ENCODE measurements around the gene DCANP1. TPM values are rescaled to one million over a fixed set of nuclear protein-coding genes. Genes with fewer than 3 reads are reported as not detected.

The DCANP1 gene
- total and polyA plus RNA-seq, 9 of the 15 experiments (the other 6 are each of a cell fraction or from before 2014, with no cell fraction given): not detected

- H3K9ac ChIP-seq (ENCODE audit: insufficient read depth in 1 of 2, low read depth in 2 of 2, low read length in 2 of 2): no peak overlapping the region
- no peaks in the 10 kb centered on the region for H3K9me3 ChIP-seq (replicated peaks; ENCODE audit: control insufficient read depth, insufficient read depth, low read depth, low read length)
- no peak for DNase-seq (ENCODE audit: extremely low read depth in 1 of 4, low spot score in 3 of 4)
- intact Hi-C loops (cut with micrococcal nuclease) (no loop called here), in situ Hi-C loops (cut with MboI) (no loop called here)
- H3K4me3 ChIP-seq: no peak overlapping the region; the same call in 1 of the 2 replicates
- WGBS (ENCODE audit: insufficient coverage, low coverage, missing lambda C conversion rate): 60% methylated on average over 4 of the region's 4 CpGs
- H3K36me3 ChIP-seq (ENCODE audit: control insufficient read depth, insufficient read depth, low read length): peaks cover 49% of the 10 kb centered on the region
- no peak overlapping the region for H3K27ac ChIP-seq (ENCODE audit: extremely low read depth, low read depth, low read length)
- peak; percentile 29 for FAIRE-seq
- peak overlapping the region; percentile 18; the same call in 1 of the 2 replicates for H3K4me2 ChIP-seq (ENCODE audit: insufficient read depth, low read length)
- H3K27me3 ChIP-seq (ENCODE audit: control insufficient read depth in 2 of 2, insufficient read depth in 2 of 2, low read length in 2 of 2): no peaks in the 10 kb centered on the region
- ChIA-PET CTCF (ENCODE audit: low intra/inter-chr PET ratio) (no interaction called here), POLR2A (interaction anchor here (0.5 to 3.0 kb wide), 6 partner anchors 7 to 57 kb away, joined by 3 to 28 read pairs (median 3); partner anchors contain the start of gene DCANP1)
- TF ChIP-seq ZBTB40 (IDR thresholded peaks at IDR 0.05): no peak
- no peak for TF ChIP-seq ZBTB40 (CRISPR knock-in tag; IDR thresholded peaks at IDR 0.05)
- no peak for TF ChIP-seq NR1H2 (CRISPR knock-in tag; IDR thresholded peaks at IDR 0.05)
- no peak for TF ChIP-seq HDGF (IDR thresholded peaks at IDR 0.05)
- TF ChIP-seq CHD1 (IDR thresholded peaks at IDR 0.05; ENCODE audit: low read length): no peak
- no peak for TF ChIP-seq SRF (CRISPR knock-in tag; IDR thresholded peaks at IDR 0.05)
- TF ChIP-seq FOS (IDR thresholded peaks at IDR 0.05; ENCODE audit: extremely low read depth, insufficient read length): no peak
- no peak for TF ChIP-seq ETV6 (IDR thresholded peaks at IDR 0.05; ENCODE audit: borderline replicate concordance in 1 of 2, low read depth in 2 of 2, low read length in 1 of 2)
- no peak for TF ChIP-seq ETV6 (CRISPR knock-in tag; IDR thresholded peaks at IDR 0.05; ENCODE audit: borderline replicate concordance)
- no peak for TF ChIP-seq CBX8 (IDR thresholded peaks at IDR 0.05; ENCODE audit: borderline replicate concordance, extremely low read depth, low read depth, low read length, poor library complexity, severe bottlenecking)
- no peak for TF ChIP-seq PHB2 (IDR thresholded peaks at IDR 0.05; ENCODE audit: low read depth)
- no peak for TF ChIP-seq POLR2AphosphoS5 (IDR thresholded peaks at IDR 0.05; ENCODE audit: control insufficient read depth, insufficient read depth, low read depth, low read length)
- TF ChIP-seq RFX5 (IDR thresholded peaks at IDR 0.05; ENCODE audit: low read depth, low read length): no peak
- peaks cover 15% of the 10 kb centered on the region for H3K9me1 ChIP-seq (ENCODE audit: control insufficient read depth, insufficient read depth, low read length)
- peaks cover 36 to 52% of the 10 kb centered on the region in 2 experiments for H3K4me1 ChIP-seq (replicated peaks in 1 of 2; ENCODE audit: control insufficient read depth in 2 of 2, insufficient read depth in 2 of 2, low read length in 2 of 2)
- no peak overlapping the region for H2AFZ ChIP-seq (ENCODE audit: low read depth, low read length)
- peaks cover 88% of the 10 kb centered on the region for H3K79me2 ChIP-seq (ENCODE audit: control insufficient read depth, insufficient read depth, low read length)
- no peak for ATAC-seq
- BruUV-seq (replicated peaks): no TSS peak
- H4K20me1 ChIP-seq (replicated peaks; ENCODE audit: control insufficient read depth, insufficient read depth, low read length): peaks cover 51% of the 10 kb centered on the region
Observed at GRCh38 chr5:135395866-135396265, 51.3 kb downstream of the DCANP1 start.
